NCI-H2029 treated with DMSO at 0.1 percent for 48 hours (cell line): ENCODE results near the gene SVEP1.
"Not testable (repeated sequence)": the region's sequence is repeated elsewhere in the genome, so short reads cannot be mapped to it uniquely, and the experiment has no call there.

Source experiments
- DNase-seq: peaks from one replicate; lab custom pipeline; 2025; lab: John Stamatoyannopoulos, UW

Gene SVEP1

DNA sequence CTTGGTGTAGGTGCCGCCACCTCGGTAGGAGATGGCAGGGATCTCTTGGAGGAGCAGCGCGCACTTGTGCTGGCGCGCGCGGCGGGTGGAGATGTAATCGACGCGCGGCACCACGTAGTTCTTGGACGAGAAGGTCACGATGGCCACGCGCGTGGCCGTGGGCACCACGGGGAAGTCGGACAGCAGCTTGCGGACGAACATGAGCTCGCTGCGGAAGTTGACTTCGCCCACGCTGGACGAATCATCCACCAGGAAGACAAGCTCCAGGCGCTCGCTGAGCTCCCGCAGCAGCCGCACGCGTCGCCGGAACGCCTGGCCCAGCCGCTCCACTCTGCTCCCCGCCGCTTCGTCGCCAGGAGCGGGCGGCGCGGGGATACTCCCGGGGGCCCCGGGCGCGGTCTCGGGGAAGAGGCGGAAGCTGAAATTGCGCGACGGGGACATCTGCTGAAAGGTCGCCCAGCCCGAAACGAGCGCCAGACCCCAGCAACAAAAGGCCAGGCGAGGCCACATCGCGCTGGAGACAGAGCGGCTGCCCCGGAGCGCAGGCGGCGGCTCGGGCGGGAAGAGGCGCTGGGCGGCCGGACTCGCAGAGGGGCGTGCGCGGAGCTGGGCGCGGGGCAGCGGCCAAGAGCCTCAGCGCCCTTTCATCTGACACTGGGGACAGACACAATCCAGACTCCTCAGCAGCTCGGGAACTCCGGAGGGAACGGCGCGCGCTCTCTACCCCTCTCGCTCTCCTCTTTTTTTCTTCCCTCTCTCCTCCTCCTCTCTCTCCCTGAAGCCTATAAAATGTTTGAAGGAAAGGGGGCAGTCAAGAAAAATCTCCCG, at the start of gene SVEP1:
Gene SVEP1 (minus strand): TSS at position 708 of the 828 bp plus-strand sequence. CDS start 198 bp downstream, at position 510.
- DNase-seq = no peak

DNA sequence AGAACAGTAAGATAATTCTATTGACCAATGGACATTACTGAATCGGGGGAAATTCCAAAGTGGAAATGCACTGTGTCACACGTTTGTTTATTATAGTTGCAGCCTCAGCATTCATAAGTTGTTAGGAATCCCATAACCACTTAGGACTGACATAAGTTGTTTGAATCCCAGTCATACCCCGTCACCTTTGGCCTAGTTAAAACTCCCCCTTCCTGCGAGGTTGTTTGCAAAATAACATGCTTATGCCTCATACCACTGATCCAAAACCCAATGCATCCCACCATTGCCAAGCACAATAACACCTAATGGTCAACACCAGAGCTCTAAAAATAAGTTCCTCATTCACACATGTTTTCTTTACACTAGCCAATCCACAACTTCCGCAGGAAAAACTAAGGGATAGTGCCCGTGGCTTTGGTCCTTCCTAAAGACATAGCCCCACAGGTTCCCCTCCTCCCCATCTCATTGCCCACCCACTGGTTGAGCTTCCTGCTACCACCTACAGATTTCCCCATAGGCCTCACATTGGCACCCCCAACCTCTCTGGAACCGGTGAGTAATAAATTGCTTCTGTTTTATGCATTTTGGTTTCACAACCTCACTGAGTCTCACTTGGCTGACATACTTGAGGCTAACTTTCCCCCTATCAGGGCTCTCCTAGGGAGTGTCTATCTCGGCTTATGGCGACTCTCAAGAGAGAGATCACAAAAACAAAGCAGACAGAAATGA, 46.7 kb upstream of the SVEP1 start:
- no peak for DNase-seq

DNA sequence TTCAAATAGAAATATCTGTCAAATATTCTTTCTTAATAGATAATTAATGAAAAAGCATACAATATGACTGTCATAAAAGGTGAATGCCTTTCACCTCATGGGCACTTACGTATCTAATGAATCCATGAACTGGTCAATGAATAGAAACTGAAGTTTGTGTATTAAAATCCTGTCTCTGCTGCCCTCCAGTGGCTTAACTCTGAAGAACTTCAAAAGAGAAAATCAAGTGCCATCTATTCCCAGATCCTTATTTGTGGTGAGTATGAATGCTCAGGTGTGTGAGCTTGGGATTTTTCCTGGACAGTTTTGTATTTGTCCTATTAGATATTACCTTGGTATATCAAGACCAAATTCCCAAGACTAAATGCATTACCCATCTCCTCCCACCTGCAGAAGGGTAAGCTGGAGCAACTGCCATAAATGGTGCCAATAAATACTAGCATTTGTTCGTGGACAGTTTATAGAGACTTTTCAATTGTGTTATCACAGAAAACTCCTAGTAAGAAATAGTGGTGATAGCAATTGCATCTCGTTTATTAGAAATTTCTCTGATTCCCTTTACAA, 44.0 kb upstream of the SVEP1 start:
- DNase-seq = peak; percentile 68

DNA sequence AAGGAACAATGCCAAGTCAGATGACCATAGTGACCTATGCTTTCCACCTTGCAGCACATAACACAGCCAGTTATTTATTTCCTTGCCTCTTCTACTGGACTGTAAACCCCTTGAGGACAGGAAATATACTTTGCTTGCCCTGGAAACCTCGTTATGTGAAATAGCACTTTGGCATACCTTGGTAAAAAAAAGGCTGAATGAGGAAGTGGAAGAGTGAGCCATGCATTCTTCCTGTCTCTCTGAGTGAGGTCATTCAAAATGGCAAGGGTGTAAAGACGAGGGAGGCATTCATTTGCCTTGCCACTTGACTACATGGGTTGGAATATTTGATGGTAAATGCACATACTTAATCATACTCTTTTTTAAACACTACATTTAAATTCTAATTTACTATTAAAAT, 42.8 kb upstream of the SVEP1 start:
- DNase-seq = no peak

DNA sequence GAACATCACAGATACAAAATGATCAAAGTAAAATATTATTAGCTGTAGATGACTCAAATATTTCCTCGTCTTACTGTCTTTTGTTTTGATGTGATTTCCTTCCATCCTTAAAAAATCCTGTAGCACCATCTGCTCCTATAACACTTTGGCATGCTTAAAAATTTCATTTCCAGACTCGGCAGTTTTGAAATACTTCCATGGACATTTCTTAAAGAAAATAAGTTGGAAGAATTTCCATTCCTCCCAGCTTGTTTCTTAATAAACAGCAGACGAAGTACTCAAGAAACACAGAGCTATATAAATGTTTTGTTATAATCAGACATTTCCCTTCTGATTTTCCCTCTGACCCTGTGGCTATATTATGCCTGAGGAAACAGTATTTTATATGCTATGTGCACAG, 41.2 kb upstream of the SVEP1 start:
- DNase-seq = no peak

DNA sequence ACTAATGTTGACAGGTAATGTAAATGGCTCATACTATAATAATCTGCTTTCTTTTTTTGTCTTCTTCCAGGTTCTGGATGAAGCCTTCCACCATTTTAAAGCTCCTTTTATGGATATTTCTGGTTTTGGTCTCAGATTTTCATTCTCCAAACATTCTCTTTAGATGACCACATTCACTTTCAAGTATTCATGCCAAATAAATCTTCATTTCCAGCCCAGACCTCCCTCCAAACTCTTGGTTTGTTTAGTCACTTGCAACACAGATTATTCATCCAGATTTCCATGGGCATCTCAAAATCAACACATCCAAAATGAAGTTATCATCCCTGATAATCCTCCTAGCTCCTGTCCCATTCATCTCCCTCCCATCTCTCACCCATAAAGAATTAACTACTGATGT, 40.3 kb upstream of the SVEP1 start:
- no peak for DNase-seq

DNA sequence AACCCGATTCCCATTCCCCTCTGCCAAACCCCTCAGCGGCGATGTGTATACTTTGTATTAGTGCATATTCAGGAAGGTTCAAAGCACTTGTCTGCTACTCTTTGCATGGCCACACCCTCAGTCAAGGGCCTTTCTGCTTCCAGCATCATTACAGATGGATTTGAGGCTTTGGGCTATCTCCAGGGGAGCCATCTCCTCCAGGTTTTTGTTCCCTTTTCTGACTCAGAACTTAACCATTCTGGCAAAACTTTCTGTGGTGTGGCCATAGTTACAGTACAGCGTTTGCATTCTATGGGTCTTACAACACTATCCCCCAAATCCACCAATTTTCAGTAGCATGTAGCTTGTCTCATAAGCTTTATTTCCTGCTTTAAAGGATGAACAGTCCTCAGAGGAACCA, 36.0 kb upstream of the SVEP1 start:
- no peak for DNase-seq

DNA sequence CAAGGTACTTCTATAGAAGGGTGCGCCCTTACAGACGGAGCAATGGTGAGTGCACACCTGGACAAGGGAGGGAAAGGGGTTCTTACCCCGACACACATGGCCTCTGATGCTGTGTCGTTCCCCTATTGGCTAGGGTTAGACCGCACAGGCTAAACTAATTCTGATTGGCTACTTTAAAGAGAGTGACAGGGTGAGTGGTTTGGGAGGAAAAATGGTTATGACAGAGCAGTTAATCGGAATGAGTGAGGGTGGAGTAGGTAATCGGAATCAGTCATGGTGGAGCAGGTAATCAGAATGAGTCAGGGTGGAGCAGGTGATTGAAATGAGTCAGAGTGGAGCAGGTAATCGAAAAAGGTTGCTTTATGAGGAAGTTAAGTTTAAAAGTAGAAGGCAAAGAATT, 35.0 kb upstream of the SVEP1 start:
- not testable (repeated sequence) for DNase-seq

DNA sequence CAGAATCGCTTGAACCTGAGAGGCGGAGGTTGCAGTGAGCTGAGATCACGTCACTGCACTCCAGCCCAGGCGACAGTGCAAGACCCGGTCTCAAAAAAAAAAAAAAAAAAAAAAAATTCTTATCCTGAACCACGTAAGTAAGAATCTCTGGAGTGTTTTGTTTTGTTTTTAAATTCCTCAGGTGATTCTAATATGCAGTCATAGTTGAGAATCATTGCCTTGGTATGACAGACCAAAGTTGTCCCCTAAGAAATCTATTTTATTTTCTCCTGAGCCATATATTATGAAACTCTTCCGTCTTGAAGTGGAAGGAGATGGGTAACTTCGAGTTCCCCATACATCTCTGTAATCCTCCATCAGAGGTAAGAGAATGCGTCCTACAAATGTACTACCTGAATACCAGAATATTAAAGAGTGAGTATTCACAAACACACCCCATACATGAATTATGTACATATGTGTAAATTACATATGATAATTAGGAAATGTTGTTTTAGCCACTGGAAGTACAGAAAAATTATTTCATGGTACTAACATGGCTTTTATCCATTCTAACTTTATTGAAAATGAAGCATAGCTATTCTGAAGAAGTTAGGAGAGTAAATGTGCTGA, 26.7 kb upstream of the SVEP1 start:
- no peak for DNase-seq

DNA sequence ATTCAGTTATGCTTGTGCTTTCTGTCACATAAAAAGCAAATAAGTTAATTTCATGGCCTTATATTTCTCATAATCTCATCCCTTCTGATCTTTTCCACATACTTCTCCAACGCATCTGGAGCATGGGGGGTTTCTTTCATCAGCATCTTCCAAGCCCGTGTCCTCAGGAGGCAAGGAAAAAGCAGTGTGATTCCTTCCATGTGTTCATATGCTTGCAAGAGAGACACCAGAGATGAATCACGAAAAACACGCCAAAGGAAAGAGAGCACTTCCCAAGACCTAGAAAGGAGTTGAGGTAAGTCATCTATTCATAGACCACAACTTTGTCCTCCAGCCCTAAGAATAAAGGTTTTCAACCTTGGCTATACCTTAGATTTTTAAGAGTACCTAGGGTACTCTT, 26.0 kb upstream of the SVEP1 start:
- DNase-seq = no peak

DNA sequence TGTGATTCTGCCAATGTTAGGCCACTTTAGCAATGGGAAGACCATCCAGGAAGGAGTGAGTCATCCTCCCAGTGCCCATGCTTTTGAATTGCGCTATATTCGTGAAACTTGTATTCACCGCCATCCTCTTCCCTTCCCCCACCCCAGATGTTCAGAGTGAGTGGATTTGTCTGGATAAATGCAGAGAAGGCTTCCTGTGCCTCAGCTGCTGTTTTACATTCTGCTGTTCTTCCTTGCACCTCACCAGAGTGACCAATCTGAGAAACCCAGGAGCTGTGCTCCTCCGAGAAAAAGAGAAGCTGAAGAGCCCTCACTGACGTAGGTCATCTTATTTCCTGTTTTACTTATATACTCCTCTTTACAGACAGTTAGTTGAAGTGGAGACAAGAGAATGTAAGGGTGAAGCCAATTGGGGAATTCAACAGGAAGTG, 24.6 kb upstream of the SVEP1 start:
- no peak for DNase-seq

DNA sequence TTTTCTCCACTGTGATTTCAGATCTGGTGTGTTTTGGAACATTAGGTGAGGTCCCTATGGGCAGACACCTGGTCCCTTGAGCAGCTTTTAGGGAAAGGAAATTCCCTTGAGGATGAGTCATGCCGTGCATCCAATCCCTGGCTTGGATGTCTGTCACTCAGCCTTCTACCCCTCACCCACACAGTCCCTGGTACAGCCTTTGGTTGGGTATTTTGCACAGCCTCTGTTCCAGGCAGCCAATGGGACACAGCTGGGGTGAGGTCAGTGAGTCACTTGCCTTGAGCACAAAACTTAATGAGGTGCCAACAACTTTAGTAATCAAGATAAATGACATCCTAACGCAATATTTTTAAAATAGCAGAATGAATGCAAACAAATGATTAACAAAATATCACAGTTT, 22.7 kb upstream of the SVEP1 start:
- DNase-seq = no peak

DNA sequence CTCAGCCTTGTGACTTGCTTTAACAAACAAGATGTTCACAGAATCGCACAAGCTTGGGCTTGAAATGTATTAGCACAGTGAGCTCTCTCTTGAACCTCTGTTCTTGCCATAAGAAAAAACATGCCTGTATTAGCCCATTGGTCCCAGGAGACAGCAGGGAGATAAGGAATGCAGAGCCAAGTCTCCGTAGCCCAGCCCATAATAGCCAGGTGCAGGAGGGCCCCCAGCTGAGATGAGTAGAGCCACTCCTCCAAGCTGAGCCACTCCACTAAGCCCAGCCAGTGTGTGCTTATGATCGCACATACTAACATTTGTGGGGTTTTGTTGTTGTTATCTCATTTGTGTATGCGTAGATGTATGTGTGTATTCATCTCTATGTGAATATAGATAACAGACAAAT, 21.6 kb upstream of the SVEP1 start:
- no peak for DNase-seq

DNA sequence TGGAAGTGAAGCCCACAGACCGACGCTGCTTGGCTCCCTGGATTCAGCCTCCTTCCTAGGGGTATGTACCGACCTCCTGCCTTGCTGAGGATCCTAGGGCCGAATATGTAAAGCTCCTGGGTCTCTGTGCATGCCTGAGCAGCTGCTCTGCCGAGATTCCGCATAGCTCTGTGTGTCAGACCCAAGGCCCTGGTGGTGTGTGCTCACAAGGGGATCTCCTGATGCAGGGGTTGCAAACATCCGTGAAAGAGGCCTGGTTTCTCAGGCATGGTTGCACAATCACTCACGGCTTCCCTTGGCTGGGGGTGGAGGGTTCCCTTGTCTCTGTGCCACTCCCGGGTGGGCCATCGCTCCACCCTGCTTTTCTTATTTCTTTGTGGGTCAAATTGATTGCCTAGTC, 19.9 kb upstream of the SVEP1 start:
- DNase-seq = no peak

DNA sequence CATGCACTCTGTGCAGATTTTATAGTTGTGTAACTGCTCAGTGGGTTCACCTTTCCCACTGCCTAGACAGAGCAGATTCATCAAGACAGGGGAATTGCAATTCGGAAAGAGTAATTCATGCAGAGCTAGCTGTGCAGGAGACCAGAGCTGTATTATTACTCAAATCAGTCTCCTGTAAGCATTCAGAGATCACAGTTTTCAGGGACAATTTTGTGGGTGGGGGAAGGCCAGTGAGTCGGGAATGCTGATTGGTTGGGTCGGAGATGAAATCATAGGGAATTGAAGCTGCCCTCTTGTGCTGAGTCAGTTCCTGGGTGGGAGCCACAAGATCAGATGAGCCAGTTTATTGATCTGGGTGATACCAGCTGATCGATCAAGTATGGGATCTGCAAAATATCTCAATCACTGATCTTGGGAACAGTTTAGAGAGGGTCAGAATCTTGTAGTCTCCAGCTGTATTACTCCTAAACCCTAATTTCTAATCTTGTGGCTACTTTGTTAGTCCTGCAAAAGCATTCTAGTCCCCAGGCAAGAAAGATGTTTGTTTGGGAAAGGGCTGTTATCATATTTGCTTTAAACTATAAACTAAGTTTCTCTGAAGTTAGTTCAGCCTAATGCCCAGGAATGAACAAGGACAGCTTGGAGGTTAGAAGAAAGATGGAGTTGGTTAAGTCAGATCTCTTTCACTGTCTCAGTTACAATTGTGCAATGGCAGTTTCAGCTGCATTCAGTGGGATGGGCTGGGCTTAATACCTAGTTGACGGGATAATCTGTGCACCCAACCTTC, 12.7 kb upstream of the SVEP1 start:
- no peak for DNase-seq

DNA sequence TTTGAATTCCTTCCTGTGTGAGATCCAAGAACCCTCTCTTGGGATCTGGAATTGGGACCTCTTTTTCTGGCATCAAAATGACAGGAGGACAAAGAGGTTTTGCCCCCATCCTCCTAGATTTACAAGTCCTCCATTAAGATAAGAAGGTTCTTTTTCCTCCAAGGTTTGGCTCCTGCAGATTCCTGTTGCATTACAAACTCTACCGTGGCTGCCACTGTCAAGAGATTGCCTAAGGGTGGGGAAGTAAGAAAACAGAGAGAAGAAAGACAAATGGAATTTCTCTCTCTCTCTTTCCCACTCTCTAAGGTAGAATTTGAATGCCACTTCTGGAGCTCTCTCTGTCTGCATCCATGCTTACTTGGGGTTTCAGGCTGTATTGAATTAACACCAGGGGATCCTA, 12.0 kb upstream of the SVEP1 start:
- DNase-seq = no peak

DNA sequence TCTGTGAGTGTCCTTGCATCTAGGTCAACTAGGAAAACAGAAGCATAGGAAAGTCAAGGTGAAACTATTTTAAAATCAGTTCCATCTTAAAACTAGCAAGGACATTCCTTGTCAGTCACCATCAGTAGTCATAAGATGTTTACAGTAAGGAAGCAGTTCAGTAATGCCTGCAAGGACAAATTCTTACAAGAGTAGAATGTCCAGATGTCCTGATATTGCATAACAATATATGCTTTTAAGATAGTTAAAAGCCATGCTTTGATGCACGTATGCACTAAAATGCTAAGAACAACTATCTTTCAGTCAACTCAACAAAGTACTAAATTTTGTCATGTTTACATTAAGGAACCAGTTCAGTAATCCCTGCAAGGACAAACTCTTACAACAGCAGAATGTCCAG, 11.3 kb upstream of the SVEP1 start:
- DNase-seq = no peak

DNA sequence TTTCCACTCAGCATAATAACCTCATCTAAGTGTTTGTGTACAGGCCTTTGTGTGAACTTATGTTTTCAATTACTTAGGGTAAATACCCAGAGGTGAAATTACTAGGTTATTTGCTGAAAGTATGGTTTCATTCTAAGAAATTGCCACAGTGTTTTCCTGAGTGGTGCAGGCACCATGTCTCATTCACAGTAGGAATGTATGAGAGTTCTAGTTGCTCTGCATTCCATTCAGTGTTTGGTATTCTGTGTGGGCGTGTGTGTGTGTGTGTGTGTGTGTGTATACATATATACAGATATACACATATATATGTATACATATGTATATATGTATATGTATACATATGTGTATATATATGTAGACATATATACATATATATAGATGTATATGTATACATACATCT, 8.8 kb upstream of the SVEP1 start:
- DNase-seq = no peak

DNA sequence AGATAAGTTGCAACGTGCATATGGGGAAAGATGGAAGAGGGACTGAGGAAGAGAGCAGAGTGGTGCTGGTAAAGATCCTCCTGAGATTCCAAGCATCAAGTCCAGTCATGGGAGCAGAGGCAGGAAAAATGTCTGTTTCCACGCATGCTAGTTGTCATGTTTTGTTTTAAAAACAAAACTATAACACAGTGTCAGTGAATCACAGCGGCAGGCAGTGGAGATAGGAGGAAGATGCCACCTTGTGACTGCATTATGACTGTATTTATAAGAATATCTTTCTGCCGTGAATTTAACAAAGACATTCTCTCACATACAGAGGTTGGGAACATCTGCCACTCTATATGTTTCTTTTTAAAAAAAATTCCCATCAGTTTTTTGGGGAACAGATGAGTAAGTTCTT, 3.7 kb upstream of the SVEP1 start:
- no peak for DNase-seq

DNA sequence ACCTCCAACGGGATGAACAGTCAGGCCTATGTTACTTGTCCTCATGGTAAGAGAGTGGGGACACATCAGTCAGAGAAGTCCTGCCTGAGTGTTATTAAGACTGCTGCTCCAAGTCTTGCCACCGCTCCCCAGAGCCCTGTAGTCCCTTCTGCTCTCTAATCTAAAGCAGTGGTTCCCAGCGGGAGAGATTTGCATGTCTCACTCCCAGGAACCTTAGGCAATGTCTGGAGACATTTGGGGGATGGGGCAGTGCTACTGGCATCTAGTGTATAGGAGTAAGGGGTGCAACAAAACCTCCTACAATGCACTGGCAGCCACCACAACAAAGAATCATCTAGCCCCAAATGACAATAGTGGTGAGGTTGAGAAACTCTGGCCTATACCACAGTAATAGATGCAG, 2.6 kb upstream of the SVEP1 start:
- no peak for DNase-seq

DNA sequence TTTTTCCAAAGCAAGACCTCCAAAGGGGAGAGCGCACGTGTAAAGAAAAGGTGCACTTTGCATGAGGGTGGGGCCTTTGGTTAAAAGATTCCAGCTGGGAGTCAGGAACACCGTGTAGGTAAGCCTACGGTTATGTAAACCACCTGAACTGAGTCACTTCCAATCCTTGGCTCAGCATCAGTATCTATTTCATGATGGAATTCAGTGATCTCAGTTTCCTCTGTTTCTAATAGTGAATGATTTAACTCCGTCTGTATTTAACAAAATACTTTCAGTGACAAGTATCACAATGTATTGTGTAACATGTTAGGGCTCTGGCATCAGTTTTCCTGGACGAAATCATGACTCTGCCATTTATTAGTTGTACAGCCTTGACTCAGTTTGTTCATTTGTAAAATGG, 1.3 kb upstream of the SVEP1 start:
- no peak for DNase-seq

DNA sequence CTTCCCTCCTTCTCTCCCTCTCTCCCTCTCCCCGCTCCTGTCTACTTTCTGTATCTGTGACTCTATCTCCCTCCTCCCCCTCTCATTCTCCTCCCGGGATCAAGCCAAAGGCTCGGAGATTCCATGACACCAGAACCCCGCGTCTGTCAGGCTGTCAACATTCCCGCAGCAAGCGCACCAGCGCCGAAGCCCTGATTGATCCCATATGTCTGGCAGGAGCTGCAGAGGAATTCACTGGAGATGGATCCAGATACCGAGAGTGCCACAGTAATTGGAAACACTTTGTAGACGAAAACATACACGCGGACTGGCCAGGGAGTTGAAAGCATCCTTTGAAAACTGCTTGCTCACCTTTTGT, 300 bp upstream of the SVEP1 start:
- no peak for DNase-seq
